Esophagus muscularis mucosa (tissue), 4 donors: ENCODE measurements around the gene TBC1D14.

Experiments
- EP300 ChIP-seq: sonication (generic); formaldehyde crosslinking; IDR thresholded peaks from one replicate; pipeline ENCODE4 v1.6.1; 2017; ENCODE audit warnings: antibody characterized with exemption
- POLR2A ChIP-seq: fragments of 450-650 bp; IDR thresholded peaks from one replicate; pipeline ENCODE4 v1.6.1; 2017; ENCODE audit warnings: antibody characterized with exemption, moderate library complexity, mild to moderate bottlenecking, low read depth
- POLR2AphosphoS5 ChIP-seq, 2 donors: sonication (generic); formaldehyde crosslinking; IDR thresholded peaks; one replicate each; pipeline ENCODE4 v1.6.1; 2017; ENCODE audit warnings: antibody characterized with exemption in 2 of 2
- TF ChIP-seq, protein P1 (sequence below), 3 experiments: fragments of 200-600 bp in 2 of 3; fragments of 450-650 bp in 1 of 3; sonication (generic) in 2 of 3; IDR thresholded peaks; one replicate each; pipeline ENCODE4 v1.5.1; 2017 to 2019; ENCODE audit warnings: antibody characterized with exemption in 3 of 3, mild to moderate bottlenecking in 2 of 3, moderate library complexity in 1 of 3

DNA sequence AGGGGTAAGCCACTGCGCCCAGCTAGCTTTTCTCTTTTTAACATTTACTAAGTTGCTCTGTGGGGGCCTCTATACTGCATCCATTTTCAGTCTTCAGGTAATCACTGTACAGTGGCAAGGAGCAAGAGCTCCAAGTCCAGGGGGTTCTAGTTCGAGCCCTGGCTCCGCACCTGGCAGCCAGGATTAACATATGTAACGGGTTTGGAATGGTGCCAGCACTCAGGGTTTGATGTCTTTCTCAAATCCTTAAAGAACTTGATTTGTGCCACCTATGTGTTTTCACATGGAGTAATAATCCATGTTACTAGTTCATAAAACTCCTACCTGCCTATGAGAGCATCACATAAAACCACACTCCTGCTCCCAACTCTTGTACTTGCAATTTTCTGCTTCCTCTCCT lies 153.7 kb downstream of the TBC1D14 start:
- TF ChIP-seq EP300: no peak
- TF ChIP-seq, protein P1, sequence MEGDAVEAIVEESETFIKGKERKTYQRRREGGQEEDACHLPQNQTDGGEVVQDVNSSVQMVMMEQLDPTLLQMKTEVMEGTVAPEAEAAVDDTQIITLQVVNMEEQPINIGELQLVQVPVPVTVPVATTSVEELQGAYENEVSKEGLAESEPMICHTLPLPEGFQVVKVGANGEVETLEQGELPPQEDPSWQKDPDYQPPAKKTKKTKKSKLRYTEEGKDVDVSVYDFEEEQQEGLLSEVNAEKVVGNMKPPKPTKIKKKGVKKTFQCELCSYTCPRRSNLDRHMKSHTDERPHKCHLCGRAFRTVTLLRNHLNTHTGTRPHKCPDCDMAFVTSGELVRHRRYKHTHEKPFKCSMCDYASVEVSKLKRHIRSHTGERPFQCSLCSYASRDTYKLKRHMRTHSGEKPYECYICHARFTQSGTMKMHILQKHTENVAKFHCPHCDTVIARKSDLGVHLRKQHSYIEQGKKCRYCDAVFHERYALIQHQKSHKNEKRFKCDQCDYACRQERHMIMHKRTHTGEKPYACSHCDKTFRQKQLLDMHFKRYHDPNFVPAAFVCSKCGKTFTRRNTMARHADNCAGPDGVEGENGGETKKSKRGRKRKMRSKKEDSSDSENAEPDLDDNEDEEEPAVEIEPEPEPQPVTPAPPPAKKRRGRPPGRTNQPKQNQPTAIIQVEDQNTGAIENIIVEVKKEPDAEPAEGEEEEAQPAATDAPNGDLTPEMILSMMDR (IDR thresholded peaks at IDR 0.05): no peak
- no peak for TF ChIP-seq POLR2AphosphoS5 (IDR thresholded peaks at IDR 0.05)
- no peak for TF ChIP-seq POLR2A
